Keratinocyte (primary cell): ENCODE results near the gene FAM13B. TPM values are rescaled to one million over a fixed set of nuclear protein-coding genes. Genes with fewer than 3 reads are reported as not detected.

Experiments
- DNase-seq: peaks from one replicate; pipeline ENCODE4 v3.0.0-alpha.2; 2011; ENCODE audit warnings: low read depth, missing footprints, low spot score
- FAIRE-seq: peaks from 2 replicates; lab custom pipeline; 2011; peaks lifted over from hg19 to GRCh38; lab: Jason Lieb, UNC
- H2AFZ ChIP-seq: 2 replicates; pipeline ENCODE4 v1.6.0; 2012; ENCODE audit warnings: low read length, control low read depth, inconsistent platforms; ENCODE audit not compliant: control insufficient read depth
- H3K27ac ChIP-seq: 2 replicates; pipeline ENCODE4 v1.5.1; 2011; ENCODE audit warnings: low read length; ENCODE audit not compliant: control insufficient read depth, insufficient read depth
- H3K27me3 ChIP-seq: 3 replicates; pipeline ENCODE4 v1.6.0; 2011; ENCODE audit warnings: low read length; ENCODE audit not compliant: control insufficient read depth, insufficient read depth; ENCODE audit errors: extremely low read depth
- H3K36me3 ChIP-seq, 2 experiments: 2 replicates in 1 of 2; 3 replicates in 1 of 2; pipeline ENCODE4 v1.5.1; 2011; ENCODE audit warnings: low read length in 2 of 2, mild to moderate bottlenecking in 1 of 2; ENCODE audit not compliant: control insufficient read depth in 2 of 2, insufficient read depth in 2 of 2; ENCODE audit errors: extremely low read depth in 1 of 2
- H3K4me1 ChIP-seq: 3 replicates; pipeline ENCODE4 v1.5.1; 2011; ENCODE audit warnings: low read length; ENCODE audit not compliant: control insufficient read depth, insufficient read depth; ENCODE audit errors: extremely low read depth
- H3K4me2 ChIP-seq: 3 replicates; pipeline ENCODE4 v1.6.0; 2011; ENCODE audit warnings: low read depth, low read length; ENCODE audit not compliant: control insufficient read depth, insufficient read depth; ENCODE audit errors: extremely low read depth
- H3K4me3 ChIP-seq, 3 experiments: fragments of 200-600 bp in 1 of 3; sonication (generic) in 1 of 3; 2 replicates in 2 of 3; 3 replicates in 1 of 3; pipeline ENCODE4 v1.5.1; 2011 to 2016; ENCODE audit warnings: low read length in 3 of 3, mild to moderate bottlenecking in 3 of 3, control low read depth in 2 of 3, inconsistent platforms in 1 of 3, low read depth in 1 of 3, mixed read lengths in 1 of 3, mixed run types in 1 of 3, moderate library complexity in 1 of 3; ENCODE audit not compliant: control insufficient read depth in 2 of 3, insufficient read depth in 2 of 3; ENCODE audit errors: extremely low read depth in 1 of 3
- H3K79me2 ChIP-seq: 2 replicates; pipeline ENCODE4 v1.6.0; 2012; ENCODE audit warnings: low read length; ENCODE audit not compliant: control insufficient read depth, insufficient read depth
- H3K9ac ChIP-seq: 3 replicates; pipeline ENCODE4 v1.6.0; 2011; ENCODE audit warnings: low read length; ENCODE audit not compliant: control insufficient read depth, insufficient read depth; ENCODE audit errors: extremely low read depth
- H3K9me1 ChIP-seq: 3 replicates; pipeline ENCODE4 v1.6.0; 2011; ENCODE audit warnings: low read length; ENCODE audit not compliant: control insufficient read depth, insufficient read depth; ENCODE audit errors: extremely low read depth
- H3K9me3 ChIP-seq: 2 replicates; pipeline ENCODE4 v1.5.1; 2012; ENCODE audit warnings: low read depth, low read length; ENCODE audit not compliant: control insufficient read depth
- H4K20me1 ChIP-seq: 3 replicates; pipeline ENCODE4 v1.6.0; 2011; ENCODE audit warnings: low read length; ENCODE audit not compliant: control insufficient read depth, insufficient read depth; ENCODE audit errors: extremely low read depth
- EZH2 ChIP-seq: IDR thresholded peaks from one replicate; pipeline ENCODE4 v1.6.1; 2012; ENCODE audit warnings: inconsistent platforms, mild to moderate bottlenecking, low read length, moderate library complexity
- dilution Hi-C: fragments of 300-500 bp; cut with MboI; formaldehyde crosslinking; loops from one replicate; pipeline ENCODE4 v1.7.0; 2020; ENCODE audit warnings: low sequenced_read_pairs; ENCODE audit not compliant: extremely low pct_ligation_motif_present
- polyA plus RNA-seq, 5 experiments: library from polyadenylated mRNA; depleted of rRNA in 3 of 5; stranded (reverse) in 3 of 5; stranded (forward) in 1 of 5; unstranded in 1 of 5; fragments of >200 nt; gene quantifications; 1 replicate in 1 of 5; 2 replicates in 3 of 5; 3 replicates in 1 of 5; pipeline versions ENCODE4 v1.2.1 to v1.2.3, GENCODE V29; 2011 to 2012; ENCODE audit warnings: missing spikeins in 2 of 5, low read depth in 1 of 5, low replicate concordance in 1 of 5
- TF ChIP-seq, protein P1 (sequence below), 3 experiments: IDR thresholded peaks in 1 of 3; conservative IDR thresholded peaks in 1 of 3; optimal IDR thresholded peaks in 1 of 3; 2 replicates in 2 of 3; 3 replicates in 1 of 3; pipeline versions ENCODE3 to v1.5.1; 2011; ENCODE audit warnings: low read length in 3 of 3, mild to moderate bottlenecking in 3 of 3, moderate library complexity in 2 of 3, control low read depth in 1 of 3, inconsistent platforms in 1 of 3; ENCODE audit not compliant: insufficient read depth in 2 of 3; ENCODE audit errors: extremely low read depth in 1 of 3

The FAM13B gene
- polyA plus RNA-seq, 1 donor (not counting 4 experiments of a cell fraction or from before 2014, with no cell fraction given): 12.9 TPM

DNA sequence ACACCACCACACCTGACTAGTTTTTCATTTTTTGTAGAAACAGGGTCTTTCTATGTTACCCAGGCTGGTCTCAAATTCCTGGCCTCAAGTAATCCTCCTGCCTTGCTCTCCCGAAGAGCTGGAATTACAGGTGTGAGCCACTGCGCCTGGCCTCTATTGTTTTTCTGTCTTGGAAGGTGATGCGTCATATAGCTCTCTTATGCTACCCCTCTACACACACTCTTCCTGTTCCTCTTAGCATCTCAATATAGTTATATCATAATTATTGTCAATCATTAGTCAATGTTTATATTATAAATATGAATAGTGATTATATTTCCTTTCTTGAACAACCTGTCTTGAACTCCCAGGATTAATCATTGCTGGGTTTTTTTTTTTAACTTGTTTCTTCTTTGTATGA, 136.3 kb downstream of the FAM13B start:
- Histone ChIP-seq H3K4me2 (no peak overlapping the region), H3K4me3 (no peak overlapping the region), H3K79me2 (no peaks in the 10 kb centered on the region), H2AFZ (no peak overlapping the region), H4K20me1 (no peaks in the 10 kb centered on the region), H3K9me3 (no peaks in the 10 kb centered on the region), H3K9ac (no peak overlapping the region), H3K27ac (no peak overlapping the region), H3K27me3 (no peaks in the 10 kb centered on the region), H3K9me1 (no peaks in the 10 kb centered on the region), H3K36me3 (no peaks in the 10 kb centered on the region), H3K4me1 (no peaks in the 10 kb centered on the region)
- no peak for FAIRE-seq
- TF ChIP-seq, protein P1, sequence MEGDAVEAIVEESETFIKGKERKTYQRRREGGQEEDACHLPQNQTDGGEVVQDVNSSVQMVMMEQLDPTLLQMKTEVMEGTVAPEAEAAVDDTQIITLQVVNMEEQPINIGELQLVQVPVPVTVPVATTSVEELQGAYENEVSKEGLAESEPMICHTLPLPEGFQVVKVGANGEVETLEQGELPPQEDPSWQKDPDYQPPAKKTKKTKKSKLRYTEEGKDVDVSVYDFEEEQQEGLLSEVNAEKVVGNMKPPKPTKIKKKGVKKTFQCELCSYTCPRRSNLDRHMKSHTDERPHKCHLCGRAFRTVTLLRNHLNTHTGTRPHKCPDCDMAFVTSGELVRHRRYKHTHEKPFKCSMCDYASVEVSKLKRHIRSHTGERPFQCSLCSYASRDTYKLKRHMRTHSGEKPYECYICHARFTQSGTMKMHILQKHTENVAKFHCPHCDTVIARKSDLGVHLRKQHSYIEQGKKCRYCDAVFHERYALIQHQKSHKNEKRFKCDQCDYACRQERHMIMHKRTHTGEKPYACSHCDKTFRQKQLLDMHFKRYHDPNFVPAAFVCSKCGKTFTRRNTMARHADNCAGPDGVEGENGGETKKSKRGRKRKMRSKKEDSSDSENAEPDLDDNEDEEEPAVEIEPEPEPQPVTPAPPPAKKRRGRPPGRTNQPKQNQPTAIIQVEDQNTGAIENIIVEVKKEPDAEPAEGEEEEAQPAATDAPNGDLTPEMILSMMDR (optimal IDR thresholded peaks at IDR 0.05 in 1 of 3, IDR thresholded peaks at IDR 0.05 in 1 of 3, conservative IDR thresholded peaks at IDR 0.05 in 1 of 3; ENCODE audit: extremely low read depth in 1 of 3, insufficient read depth in 2 of 3, low read length in 3 of 3): no peak
- TF ChIP-seq EZH2: no peak
- dilution Hi-C loops: no loop called here
- DNase-seq: no peak

DNA sequence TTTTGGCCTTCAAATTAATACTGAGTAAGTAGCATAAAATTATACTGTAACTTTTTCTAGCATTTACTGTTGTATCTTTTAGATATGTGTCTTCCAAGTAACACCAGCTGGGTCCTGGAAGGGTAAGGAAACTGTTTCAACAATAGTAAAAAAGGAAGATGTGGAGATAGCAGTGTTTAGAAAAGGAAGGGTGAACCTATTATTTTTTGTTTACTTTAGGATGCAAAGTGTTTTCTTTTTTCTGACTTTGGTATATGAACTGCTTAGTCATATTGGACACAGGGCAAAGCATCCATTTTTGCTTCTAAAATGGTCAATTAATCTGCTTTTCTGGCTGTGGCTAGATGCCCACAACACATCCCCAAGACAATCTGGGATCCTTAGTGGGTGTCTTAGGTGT, 138.3 kb downstream of the FAM13B start:
- no peak overlapping the region for H3K4me3 ChIP-seq
- no peak for TF ChIP-seq EZH2
- TF ChIP-seq, protein P1 (optimal IDR thresholded peaks at IDR 0.05 in 1 of 3, IDR thresholded peaks at IDR 0.05 in 1 of 3, conservative IDR thresholded peaks at IDR 0.05 in 1 of 3; ENCODE audit: extremely low read depth in 1 of 3, insufficient read depth in 2 of 3, low read length in 3 of 3): no peak
- peaks cover 2% of the 10 kb centered on the region for H3K4me1 ChIP-seq
- no peaks in the 10 kb centered on the region for H3K9me1 ChIP-seq
- FAIRE-seq (no peak), DNase-seq (no peak)
- no peak overlapping the region for H3K4me2 ChIP-seq
- no peaks in the 10 kb centered on the region for H3K79me2 ChIP-seq
- H4K20me1 ChIP-seq: no peaks in the 10 kb centered on the region
- no peak overlapping the region for H2AFZ ChIP-seq
- no peak overlapping the region for H3K27ac ChIP-seq
- H3K9ac ChIP-seq: no peak overlapping the region
- H3K9me3 ChIP-seq: no peaks in the 10 kb centered on the region
- dilution Hi-C loops: no loop called here
- no peaks in the 10 kb centered on the region for H3K36me3 ChIP-seq
- no peaks in the 10 kb centered on the region for H3K27me3 ChIP-seq
